Measurements from ENCODE around the gene ARHGEF7. TPM values are rescaled to one million over a fixed set of nuclear protein-coding genes. Genes with fewer than 3 reads are reported as not detected.

Gene ARHGEF7
- polyA plus RNA-seq, 1 donor from 2014 or later = 15.5 TPM

DNA sequence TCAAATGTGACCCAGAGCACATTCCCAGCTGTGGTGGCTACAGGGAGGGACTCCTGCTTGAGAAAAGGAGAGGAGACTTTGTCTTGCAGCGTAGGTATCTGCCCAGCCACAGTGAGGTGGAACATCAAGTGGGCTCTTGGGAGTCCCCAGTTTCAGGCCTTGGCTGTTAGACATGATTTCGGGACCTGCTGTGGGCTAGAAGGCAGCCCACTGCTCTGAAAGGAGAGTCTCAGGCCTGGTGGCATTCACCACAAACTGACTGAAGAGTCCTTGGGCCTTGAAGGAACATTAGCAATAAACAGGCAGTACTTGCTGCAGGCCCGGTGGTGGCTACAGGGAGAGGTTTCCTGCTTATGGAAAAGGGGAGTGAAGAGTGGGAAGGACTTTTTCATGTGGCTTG is 143.5 kb downstream of the ARHGEF7 start:
- peaks cover 0 to 9% (median 0%) of the 10 kb centered on the region in 3 donors for H3K9me3 Mint-ChIP-seq
- no peak overlapping the region for H3K4me3 Mint-ChIP-seq
- H3K4me1 Mint-ChIP-seq = peaks cover 0 to 5% (median 2%) of the 10 kb centered on the region in 3 donors
- peaks cover 23% of the 10 kb centered on the region for H3K36me3 Mint-ChIP-seq
- H3K27me3 Mint-ChIP-seq = no peaks in the 10 kb centered on the region
- no peak overlapping the region for H3K27ac Mint-ChIP-seq

DNA sequence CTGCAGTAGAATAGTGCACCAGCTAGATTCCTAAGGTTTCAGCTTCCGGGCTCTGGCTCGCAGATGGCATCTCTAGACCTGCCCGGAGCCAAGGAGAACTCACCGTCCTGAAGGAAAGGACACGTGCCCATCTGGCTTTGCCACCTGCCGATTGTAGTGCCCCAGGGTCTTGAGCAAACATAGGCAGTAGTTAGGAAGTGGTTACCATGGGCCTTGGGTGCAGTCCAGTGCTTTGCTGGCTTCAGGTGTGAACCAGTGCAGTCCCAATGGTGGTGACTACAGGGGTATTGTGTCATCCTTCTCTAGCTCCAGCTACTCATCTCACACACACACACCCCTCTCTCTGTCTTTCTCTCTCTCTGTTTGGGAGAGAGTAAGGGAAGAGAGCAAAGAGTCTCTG is 143.9 kb downstream of the ARHGEF7 start:
- Mint-ChIP-seq H3K36me3 (peaks cover 21% of the 10 kb centered on the region), H3K27me3 (no peaks in the 10 kb centered on the region)

DNA sequence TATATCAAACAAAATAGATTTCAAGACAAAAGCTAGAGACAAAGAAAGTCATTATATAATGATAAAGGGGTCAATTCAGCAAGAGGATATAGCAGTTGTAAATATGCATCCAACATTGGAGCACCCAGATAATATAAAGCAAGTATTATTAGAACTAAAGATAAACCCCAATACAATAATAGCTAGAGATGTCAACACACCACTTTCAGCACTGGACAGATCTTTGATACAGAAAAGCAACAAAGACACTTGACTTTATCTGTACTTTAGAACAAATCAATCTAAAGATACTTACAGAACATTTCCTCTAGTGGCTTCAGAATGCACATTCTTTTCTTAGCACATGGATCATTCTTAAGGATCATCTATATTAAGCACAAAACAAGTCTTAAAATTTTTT is 146.2 kb downstream of the ARHGEF7 start:
- Mint-ChIP-seq H3K27ac (no peak overlapping the region), H3K4me1 (peaks cover 0 to 5% (median 2%) of the 10 kb centered on the region in 3 donors), H3K9me3 (peaks cover 0 to 9% (median 0%) of the 10 kb centered on the region in 3 donors), H3K36me3 (peaks cover 15% of the 10 kb centered on the region), H3K27me3 (no peaks in the 10 kb centered on the region), H3K4me3 (no peak overlapping the region)

More for the DNA sequence above, 143.9 kb downstream of the ARHGEF7 start:
- Mint-ChIP-seq H3K4me1 (peaks cover 0 to 5% (median 2%) of the 10 kb centered on the region in 3 donors), H3K27ac (no peak overlapping the region), H3K4me3 (no peak overlapping the region), H3K9me3 (peaks cover 0 to 9% (median 0%) of the 10 kb centered on the region in 3 donors)

DNA sequence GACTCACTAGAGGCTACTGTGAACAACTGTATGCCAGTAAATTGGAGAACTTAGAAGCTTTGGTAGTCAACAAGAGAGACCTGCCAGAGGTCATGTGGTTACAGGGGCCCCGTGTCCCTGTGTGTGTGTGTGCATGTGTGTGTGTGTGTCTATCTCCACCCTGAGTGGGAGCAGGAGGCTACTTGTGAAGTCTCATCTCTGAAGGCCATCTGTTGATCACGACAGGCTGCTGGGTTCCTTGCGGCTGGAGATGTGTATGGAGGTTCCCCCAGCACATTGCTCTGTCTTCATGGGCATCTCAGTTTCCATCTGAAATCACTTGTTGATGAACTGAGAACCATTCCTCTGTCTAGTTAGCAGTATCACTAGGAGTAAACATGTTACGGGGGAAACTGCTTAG is 147.2 kb downstream of the ARHGEF7 start:
- H3K27me3 Mint-ChIP-seq = no peaks in the 10 kb centered on the region
- no peak overlapping the region for H3K4me3 Mint-ChIP-seq
- H3K27ac Mint-ChIP-seq = no peak overlapping the region
- H3K4me1 Mint-ChIP-seq = no peaks in the 10 kb centered on the region
- peaks cover 0 to 9% (median 0%) of the 10 kb centered on the region in 3 donors for H3K9me3 Mint-ChIP-seq
- H3K36me3 Mint-ChIP-seq = peaks cover 9% of the 10 kb centered on the region

DNA sequence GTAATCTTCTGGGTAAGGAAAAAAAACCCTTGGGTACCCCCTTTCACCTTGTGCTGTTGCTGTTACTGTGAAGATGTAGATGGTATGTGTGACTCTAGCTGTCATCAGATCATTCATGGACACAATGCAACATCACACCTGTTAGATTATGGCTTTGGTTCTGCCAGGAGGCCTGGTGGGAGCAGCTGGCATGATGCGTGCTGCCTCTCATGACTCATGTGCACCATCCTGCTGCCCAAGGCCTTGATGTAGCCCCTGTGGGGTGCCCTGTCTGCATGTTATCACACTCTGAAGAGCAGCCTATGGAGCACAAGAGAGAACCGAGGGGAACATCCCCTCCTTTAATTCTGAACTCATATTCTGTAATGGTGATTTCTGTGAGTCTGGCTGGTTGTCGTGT is 147.6 kb downstream of the ARHGEF7 start:
- H3K27me3 Mint-ChIP-seq = no peaks in the 10 kb centered on the region
- peaks cover 9% of the 10 kb centered on the region for H3K36me3 Mint-ChIP-seq
- H3K9me3 Mint-ChIP-seq = peaks cover 0 to 9% (median 0%) of the 10 kb centered on the region in 3 donors
- H3K27ac Mint-ChIP-seq = no peak overlapping the region
- H3K4me1 Mint-ChIP-seq = no peaks in the 10 kb centered on the region
- no peak overlapping the region for H3K4me3 Mint-ChIP-seq

DNA sequence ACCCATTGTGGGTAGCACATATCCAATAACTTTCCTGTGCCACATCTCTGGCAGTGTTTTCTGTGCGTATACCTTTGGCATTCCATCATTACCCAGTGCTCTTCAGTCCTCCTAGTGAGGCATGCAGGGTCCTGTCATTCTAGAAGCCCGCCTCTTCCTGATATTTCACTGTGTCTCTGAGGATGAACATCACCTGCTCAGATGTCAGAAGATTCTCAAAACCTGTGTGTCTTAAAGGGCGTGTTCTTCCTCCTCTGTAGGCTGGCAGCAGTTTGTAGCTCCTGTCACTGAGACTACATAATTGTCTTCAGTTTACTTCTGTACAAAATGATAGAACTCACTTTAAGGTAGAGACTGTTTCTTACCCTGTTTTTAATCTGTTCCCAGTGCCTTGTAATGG is 148.5 kb downstream of the ARHGEF7 start:
- no peak overlapping the region for H3K27ac Mint-ChIP-seq
- no peaks in the 10 kb centered on the region for H3K4me1 Mint-ChIP-seq
- peaks cover 6% of the 10 kb centered on the region for H3K36me3 Mint-ChIP-seq
- no peak overlapping the region for H3K4me3 Mint-ChIP-seq
- H3K27me3 Mint-ChIP-seq = no peaks in the 10 kb centered on the region
- H3K9me3 Mint-ChIP-seq = peaks cover 0 to 9% (median 0%) of the 10 kb centered on the region in 3 donors

DNA sequence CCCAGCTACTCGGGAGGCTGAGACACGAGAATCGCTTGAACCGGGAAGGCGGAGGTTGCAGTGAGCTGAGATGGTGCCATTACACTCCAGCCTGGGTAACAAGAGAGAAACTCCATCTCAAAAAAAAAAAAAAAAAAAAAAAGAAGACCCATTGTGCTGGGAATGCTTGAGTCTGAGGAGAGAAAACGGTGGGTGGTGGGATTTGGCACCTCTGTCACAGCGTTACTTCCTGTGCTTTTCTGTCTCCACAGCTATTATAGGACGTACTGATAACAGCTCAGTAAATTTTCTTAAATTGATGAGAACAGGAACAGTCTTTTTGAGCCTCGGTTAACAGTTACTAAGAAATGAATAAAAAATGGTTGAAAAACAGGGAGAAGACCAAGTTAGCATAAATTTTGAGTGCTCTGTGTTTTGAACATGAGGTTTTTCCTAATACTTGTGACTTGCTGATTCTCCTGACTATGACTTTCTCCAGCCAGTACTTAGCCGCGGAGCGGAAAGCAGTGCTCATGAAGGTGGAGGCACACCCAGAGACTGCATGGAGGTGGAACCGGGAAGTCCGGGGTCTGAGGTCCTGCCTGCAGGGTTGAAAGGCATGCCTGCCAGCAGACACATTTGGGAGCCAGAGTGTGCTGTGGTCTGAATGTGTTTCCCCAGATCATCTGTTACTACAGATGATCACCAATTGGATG is 150.0 kb downstream of the ARHGEF7 start:
- no peaks in the 10 kb centered on the region for H3K27me3 Mint-ChIP-seq
- no peak overlapping the region for H3K27ac Mint-ChIP-seq
- no peaks in the 10 kb centered on the region for H3K4me1 Mint-ChIP-seq
- H3K4me3 Mint-ChIP-seq = no peak overlapping the region
- no peaks in the 10 kb centered on the region for H3K36me3 Mint-ChIP-seq
- H3K9me3 Mint-ChIP-seq = no peaks in the 10 kb centered on the region

DNA sequence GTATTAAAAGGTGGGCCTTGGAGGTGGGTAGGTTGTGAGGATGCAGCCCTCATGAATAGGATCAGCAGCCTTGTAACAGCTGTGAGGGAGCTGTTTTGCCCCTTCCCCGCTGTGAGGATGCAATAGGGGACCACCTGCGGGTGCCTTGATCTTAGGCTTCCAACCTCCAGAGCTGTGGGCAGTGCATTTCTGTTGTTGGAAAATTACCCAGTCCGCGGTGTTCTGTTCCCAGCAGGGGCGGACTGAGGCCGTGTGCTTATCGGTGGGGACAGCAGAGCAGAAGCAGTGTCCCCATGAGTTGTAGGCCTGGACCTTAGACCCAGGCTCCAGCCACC is 150.6 kb downstream of the ARHGEF7 start:
- H3K4me1 Mint-ChIP-seq = no peaks in the 10 kb centered on the region
- no peaks in the 10 kb centered on the region for H3K27me3 Mint-ChIP-seq
- no peak overlapping the region for H3K4me3 Mint-ChIP-seq
- H3K9me3 Mint-ChIP-seq = no peaks in the 10 kb centered on the region
- no peak overlapping the region for H3K27ac Mint-ChIP-seq
- H3K36me3 Mint-ChIP-seq = no peaks in the 10 kb centered on the region

DNA sequence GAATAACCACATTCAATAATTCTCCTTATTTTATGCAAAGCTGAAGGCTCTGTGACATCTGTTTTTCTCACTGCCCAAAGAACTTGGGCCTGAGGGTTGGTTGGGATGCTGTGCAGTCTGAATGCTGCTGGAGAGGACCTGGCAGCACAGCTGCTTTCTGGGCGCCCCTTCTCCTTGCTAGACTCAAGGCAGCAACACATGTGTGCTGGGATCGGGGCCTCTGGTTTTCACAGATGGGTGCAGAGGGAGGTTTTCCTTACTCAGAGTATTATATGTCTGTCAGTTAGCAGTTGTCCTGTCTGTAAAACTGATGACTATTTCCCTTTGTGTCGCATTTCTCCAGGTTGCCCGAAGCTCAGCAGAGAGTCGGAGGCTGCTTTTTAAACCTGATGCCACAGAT is 152.1 kb downstream of the ARHGEF7 start:
- Mint-ChIP-seq H3K9me3 (no peaks in the 10 kb centered on the region), H3K4me1 (no peaks in the 10 kb centered on the region), H3K27me3 (no peaks in the 10 kb centered on the region), H3K27ac (no peak overlapping the region), H3K4me3 (no peak overlapping the region), H3K36me3 (no peaks in the 10 kb centered on the region)

DNA sequence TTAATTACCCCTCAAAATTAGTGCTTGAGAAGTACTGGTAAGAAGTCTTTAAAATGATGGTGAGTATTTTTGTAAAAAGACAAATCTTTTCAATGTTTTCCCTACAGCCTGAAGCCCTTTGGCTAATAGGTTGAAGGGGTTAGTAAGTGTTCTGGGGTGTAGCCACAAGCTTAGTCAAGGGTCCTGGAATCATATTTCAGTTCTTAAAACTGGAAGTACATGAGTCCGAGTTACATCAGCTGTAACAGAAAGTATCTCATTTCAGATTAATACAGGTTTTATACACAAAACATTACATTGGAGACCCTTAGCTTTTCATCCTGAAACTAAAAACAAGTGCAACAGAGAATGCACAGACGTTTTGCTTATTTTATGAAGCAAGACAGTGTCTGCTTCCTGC is 152.7 kb downstream of the ARHGEF7 start:
- Mint-ChIP-seq H3K36me3 (no peaks in the 10 kb centered on the region), H3K27ac (no peak overlapping the region), H3K4me1 (peaks cover 0 to 2% (median 0%) of the 10 kb centered on the region in 3 donors), H3K4me3 (no peak overlapping the region), H3K9me3 (no peaks in the 10 kb centered on the region), H3K27me3 (no peaks in the 10 kb centered on the region)

DNA sequence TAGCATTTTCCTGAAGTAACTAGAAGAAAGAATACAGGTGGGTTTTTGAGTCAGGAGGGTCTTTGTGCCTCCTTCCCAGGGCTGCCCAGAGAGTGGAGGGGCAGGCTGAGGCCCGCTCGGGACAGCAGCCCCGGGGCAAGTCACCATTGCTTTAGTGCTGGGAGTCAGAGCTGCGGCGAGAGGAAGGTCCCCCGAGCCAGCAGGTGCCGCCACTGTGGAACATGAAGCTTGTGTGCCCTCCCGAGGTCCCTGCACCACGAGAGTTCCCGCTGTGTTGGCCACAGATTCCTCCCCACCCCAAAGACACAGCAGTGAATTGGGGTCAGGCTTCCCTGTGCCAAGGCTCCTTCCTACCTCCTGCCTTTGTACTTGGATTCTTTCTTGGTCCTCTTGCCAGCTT is 154.4 kb downstream of the ARHGEF7 start:
- H3K4me1 Mint-ChIP-seq = peaks cover 0 to 2% (median 0%) of the 10 kb centered on the region in 3 donors
- H3K27me3 Mint-ChIP-seq = no peaks in the 10 kb centered on the region
- H3K9me3 Mint-ChIP-seq = no peaks in the 10 kb centered on the region
- no peaks in the 10 kb centered on the region for H3K36me3 Mint-ChIP-seq
- H3K27ac Mint-ChIP-seq = no peak overlapping the region
- no peak overlapping the region for H3K4me3 Mint-ChIP-seq

DNA sequence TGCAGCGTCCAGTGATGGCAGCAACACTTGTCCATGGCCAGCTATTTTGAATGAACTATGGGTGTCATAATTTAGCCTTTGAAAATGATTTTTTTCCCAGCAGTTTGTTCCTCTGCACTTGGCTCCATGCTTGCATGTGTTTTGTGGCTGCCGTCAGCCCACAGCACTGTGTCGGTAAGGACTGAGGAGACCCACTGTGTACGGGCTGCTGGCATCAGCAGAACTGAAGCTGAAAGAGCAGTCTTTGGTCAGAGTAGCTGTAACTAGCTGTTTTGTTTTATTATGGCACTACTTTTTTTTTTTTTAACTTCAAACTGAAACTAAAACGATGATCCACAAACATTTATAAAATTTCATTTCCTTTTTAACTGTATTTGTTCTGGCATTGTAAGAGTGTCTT is 155.0 kb downstream of the ARHGEF7 start:
- Mint-ChIP-seq H3K27me3 (no peaks in the 10 kb centered on the region), H3K9me3 (no peaks in the 10 kb centered on the region), H3K27ac (no peak overlapping the region), H3K36me3 (no peaks in the 10 kb centered on the region), H3K4me1 (peaks cover 0 to 2% (median 0%) of the 10 kb centered on the region in 3 donors), H3K4me3 (no peak overlapping the region)

DNA sequence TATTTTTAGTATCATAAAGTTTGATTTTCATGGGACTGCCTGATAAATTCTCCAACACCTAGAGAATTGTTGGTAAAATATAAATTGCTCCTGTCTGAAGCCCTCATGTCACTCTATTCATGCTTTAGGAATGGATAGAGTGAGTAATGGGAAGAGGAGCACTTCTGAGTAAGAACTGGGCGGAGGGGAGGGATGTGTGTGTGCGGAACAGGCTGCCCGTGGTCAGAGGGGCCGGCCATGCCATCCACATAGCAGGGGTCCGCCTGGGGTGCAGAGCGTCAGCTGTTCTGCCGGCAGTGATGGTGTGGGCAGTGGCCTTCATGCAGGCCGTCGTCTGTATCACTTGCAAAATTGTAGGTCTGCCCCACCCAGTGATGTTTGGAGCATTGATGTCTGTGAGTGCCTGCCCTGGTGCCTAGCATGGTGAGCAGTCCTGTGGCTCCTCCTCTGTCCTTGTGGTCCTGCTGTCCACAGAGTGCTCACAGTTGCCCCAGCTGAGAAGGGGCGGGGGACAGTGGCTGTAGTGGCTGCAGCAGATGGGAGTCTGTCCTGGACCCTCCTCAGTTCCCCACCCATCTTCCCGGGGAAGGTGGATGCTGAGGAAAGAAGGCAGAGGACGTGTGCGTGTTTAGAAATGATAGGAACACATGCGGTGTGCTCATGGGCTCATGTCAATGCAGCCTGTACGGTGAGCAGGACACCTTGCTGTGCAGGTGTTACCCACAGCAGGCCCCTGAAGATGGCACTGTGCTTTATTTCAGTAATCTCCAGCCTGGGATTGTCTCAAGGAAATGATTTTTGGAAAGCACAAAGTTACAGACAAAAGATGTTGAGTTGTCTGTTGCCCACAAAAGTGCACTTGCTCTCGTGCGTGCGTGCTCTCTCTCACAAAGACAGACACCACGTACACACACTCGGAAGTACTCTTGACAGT is 155.9 kb downstream of the ARHGEF7 start:
- Mint-ChIP-seq H3K36me3 (no peaks in the 10 kb centered on the region), H3K27ac (no peak overlapping the region), H3K4me1 (peaks cover 0 to 2% (median 0%) of the 10 kb centered on the region in 3 donors), H3K27me3 (no peaks in the 10 kb centered on the region), H3K4me3 (no peak overlapping the region), H3K9me3 (no peaks in the 10 kb centered on the region)

DNA sequence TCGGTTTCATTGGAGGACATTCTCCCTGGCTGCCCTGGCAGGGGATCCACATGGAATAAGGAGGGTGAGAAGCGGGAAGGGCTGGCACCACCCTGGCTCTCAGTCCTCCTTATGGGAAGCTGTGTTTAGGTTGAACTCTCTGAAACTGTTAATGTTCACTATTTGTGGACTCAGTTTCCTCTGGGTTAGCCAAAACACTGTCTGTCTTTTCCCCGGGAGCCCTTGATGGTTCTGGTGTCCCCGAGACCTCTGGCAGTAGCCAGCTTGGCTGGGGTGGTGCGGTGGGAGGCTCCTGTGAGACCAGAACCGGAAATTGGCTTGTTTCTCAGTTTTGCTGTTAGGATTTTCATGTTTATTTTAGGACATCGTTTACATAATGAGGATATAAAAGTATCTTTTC is 157.0 kb downstream of the ARHGEF7 start:
- H3K4me3 Mint-ChIP-seq = no peak overlapping the region
- no peaks in the 10 kb centered on the region for H3K27me3 Mint-ChIP-seq
- H3K27ac Mint-ChIP-seq = no peak overlapping the region
- H3K9me3 Mint-ChIP-seq = no peaks in the 10 kb centered on the region
- peaks cover 0 to 2% (median 0%) of the 10 kb centered on the region in 3 donors for H3K4me1 Mint-ChIP-seq
- no peaks in the 10 kb centered on the region for H3K36me3 Mint-ChIP-seq

DNA sequence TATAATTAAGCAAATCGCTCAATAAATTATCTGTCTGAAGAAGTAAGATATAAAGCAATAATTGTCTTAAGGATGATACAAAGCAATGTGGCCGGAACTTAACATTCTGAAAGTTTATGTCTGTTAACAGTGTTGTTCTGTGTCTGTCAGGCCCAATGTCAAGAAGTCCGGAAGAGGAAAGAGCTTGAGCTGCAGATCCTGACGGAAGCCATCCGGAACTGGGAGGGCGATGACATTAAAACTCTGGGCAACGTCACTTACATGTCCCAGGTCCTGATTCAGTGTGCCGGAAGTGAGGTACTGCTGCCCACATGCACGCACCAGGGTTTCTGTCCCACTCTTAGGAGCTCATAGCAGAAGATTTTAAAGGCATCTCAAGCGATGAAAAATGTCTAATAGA is 160.3 kb downstream of the ARHGEF7 start:
- H3K27me3 Mint-ChIP-seq = no peaks in the 10 kb centered on the region
- no peaks in the 10 kb centered on the region for H3K36me3 Mint-ChIP-seq
- H3K4me3 Mint-ChIP-seq = no peak overlapping the region
- peaks cover 0 to 2% (median 0%) of the 10 kb centered on the region in 3 donors for H3K4me1 Mint-ChIP-seq
- H3K27ac Mint-ChIP-seq = no peak overlapping the region
- no peaks in the 10 kb centered on the region for H3K9me3 Mint-ChIP-seq
